ENCODE measurements around the gene IMPDH1. TPM values are rescaled to one million over a fixed set of nuclear protein-coding genes. Genes with fewer than 3 reads are reported as not detected.
A peak's percentile ranks its signal among the peaks of the same experiment; 100 is the strongest.

IMPDH1 gene
- total RNA-seq, 4 donors from 2014 or later = 30.2 to 53.7 (median 41.6) TPM

GRCh38 chr7:128434413-128435326 lies 24.9 kb upstream of the IMPDH1 start:
- Histone ChIP-seq H3K36me3 (no peaks in the 10 kb centered on the region), H3K27ac (peak overlapping the region in 3 of 4 donors; percentile 3 to 86 (median 59)), H3K4me3 (no peak overlapping the region), H3K4me1 (peaks cover 0 to 72% (median 22%) of the 10 kb centered on the region in 3 donors), H3K27me3 (no peaks in the 10 kb centered on the region), H3K9me3 (no peaks in the 10 kb centered on the region)
- DNase-seq = no peak
- intact Hi-C loops (cut with DNase I) = no loop called here
- TF ChIP-seq CTCF (IDR thresholded peaks at IDR 0.05) = no peak
- TF ChIP-seq POLR2A (IDR thresholded peaks at IDR 0.05) = no peak
- WGBS, 2 donors = 33 to 55% methylated on average over 4 of the region's 4 CpGs

GRCh38 chr7:128431754-128432153 lies 22.0 kb upstream of the IMPDH1 start:
- Histone ChIP-seq H3K4me3 (no peak overlapping the region), H3K4me1 (peaks cover 0 to 82% (median 22%) of the 10 kb centered on the region in 3 donors), H3K27ac (peak overlapping the region; percentile 43 to 86 (median 78)), H3K36me3 (no peaks in the 10 kb centered on the region), H3K27me3 (no peaks in the 10 kb centered on the region), H3K9me3 (no peaks in the 10 kb centered on the region)
- no peak for TF ChIP-seq POLR2A (IDR thresholded peaks at IDR 0.05)
- no peak for TF ChIP-seq CTCF (IDR thresholded peaks at IDR 0.05)
- 19 to 43% methylated on average over 2 of the region's 2 CpGs for WGBS, 2 donors
- intact Hi-C loops (cut with DNase I) = no loop called here
- DNase-seq = no peak

- TF ChIP-seq POLR2A (IDR thresholded peaks at IDR 0.05) = no peak
- no peak for TF ChIP-seq CTCF (IDR thresholded peaks at IDR 0.05)
- WGBS, 2 donors = 0 to 43% methylated on average over 2 to 5 of the region's 6 CpGs
- Histone ChIP-seq H3K4me3 (no peak overlapping the region), H3K4me1 (peaks cover 0 to 77% (median 22%) of the 10 kb centered on the region in 3 donors), H3K9me3 (no peaks in the 10 kb centered on the region), H3K27me3 (no peaks in the 10 kb centered on the region), H3K36me3 (no peaks in the 10 kb centered on the region), H3K27ac (peak overlapping the region in 3 of 4 donors; percentile 77 to 86 (median 80))
- intact Hi-C loops (cut with DNase I) = no loop called here
- no peak for DNase-seq
These were observed 21.4 kb upstream of the IMPDH1 start for GRCh38 chr7:128431221-128431620.

- Histone ChIP-seq H3K27me3 (no peaks in the 10 kb centered on the region), H3K4me3 (no peak overlapping the region), H3K36me3 (no peaks in the 10 kb centered on the region), H3K4me1 (peaks cover 0 to 67% (median 14%) of the 10 kb centered on the region in 3 donors), H3K9me3 (no peaks in the 10 kb centered on the region), H3K27ac (peak overlapping the region in 3 of 4 donors; percentile 77 to 86 (median 80))
- no peak for TF ChIP-seq CTCF (IDR thresholded peaks at IDR 0.05)
- TF ChIP-seq POLR2A (IDR thresholded peaks at IDR 0.05) = no peak
- DNase-seq = no peak
- intact Hi-C loops (cut with DNase I) = no loop called here
- whole genome bisulfite sequencing, 2 donors = 75 to 85% methylated on average over 3 of the region's 3 CpGs
These were observed 20.4 kb upstream of the IMPDH1 start for GRCh38 chr7:128430207-128430606.

GRCh38 chr7:128427289-128427891 lies 17.6 kb upstream of the IMPDH1 start:
- Histone ChIP-seq H3K27me3 (no peaks in the 10 kb centered on the region), H3K4me1 (peaks cover 0 to 49% (median 9%) of the 10 kb centered on the region in 3 donors), H3K27ac (no peak overlapping the region), H3K4me3 (no peak overlapping the region), H3K36me3 (no peaks in the 10 kb centered on the region), H3K9me3 (no peaks in the 10 kb centered on the region)
- intact Hi-C loops (cut with DNase I) = loop anchor here (2.0 kb wide), 1 partner anchor 33 kb away; no protein-coding TSS in a partner anchor
- TF ChIP-seq CTCF (IDR thresholded peaks at IDR 0.05) (peak; percentile 72 to 92 (median 84)), POLR2A (IDR thresholded peaks at IDR 0.05) (no peak)
- WGBS, 2 donors = 12 to 15% methylated on average over 7 of the region's 7 CpGs
- no peak for DNase-seq
